ENCODE measurements around the gene SLC7A5. TPM values are rescaled to one million over a fixed set of nuclear protein-coding genes. Genes with fewer than 3 reads are reported as not detected.

The SLC7A5 gene
- total and polyA plus RNA-seq, 2 of the 4 experiments (the other 2 are of a cell fraction), result 11.3 to 101 TPM

DNA sequence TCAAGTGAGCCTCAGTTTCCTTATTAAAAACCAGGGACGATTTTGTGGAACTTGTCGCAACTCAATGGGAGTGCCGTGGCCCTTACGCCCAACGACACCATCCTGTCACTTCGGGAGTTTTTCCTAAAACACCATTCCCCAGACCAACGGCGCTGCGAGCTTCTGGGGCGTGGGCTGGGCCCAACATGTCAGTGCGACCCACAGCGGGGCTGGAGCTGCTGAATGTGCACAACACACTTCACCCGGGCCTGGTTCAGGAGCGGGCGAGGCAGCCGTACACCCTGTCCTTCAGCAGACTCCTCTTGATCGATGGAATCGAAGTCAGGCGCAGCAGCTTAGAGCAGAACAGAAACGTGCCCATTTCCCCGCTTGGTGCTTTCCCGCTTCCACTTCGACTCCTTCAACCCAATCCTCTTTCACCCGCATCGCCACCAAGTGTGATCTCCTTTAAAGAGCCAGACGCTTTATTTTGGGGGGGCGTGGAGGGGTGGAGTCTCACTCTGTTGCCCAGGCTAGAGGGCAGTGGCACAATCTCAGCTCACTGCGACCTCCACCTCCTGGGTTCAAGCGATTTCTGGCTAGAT is 13.2 kb upstream of the SLC7A5 start:
- no peak for TF ChIP-seq SMC3 (IDR thresholded peaks at IDR 0.05; ENCODE audit: low read depth, low read length)
- TF ChIP-seq FOS (IDR thresholded peaks at IDR 0.05; ENCODE audit: low read depth, low read length), result no peak
- no peak for TF ChIP-seq MXI1 (IDR thresholded peaks at IDR 0.05; ENCODE audit: borderline replicate concordance, low read depth, low read length)
- TF ChIP-seq MAZ (IDR thresholded peaks at IDR 0.05; ENCODE audit: borderline replicate concordance, low read depth, low read length), result no peak
- TF ChIP-seq CHD1 (IDR thresholded peaks at IDR 0.05; ENCODE audit: low read depth, low read length), result no peak
- TF ChIP-seq MAFK (IDR thresholded peaks at IDR 0.05; ENCODE audit: low read depth, low read length), result no peak
- H3K4me3 ChIP-seq (ENCODE audit: insufficient read depth, low read depth, low read length), result no peak overlapping the region
- no peak overlapping the region for H2AK9ac ChIP-seq (replicated peaks; ENCODE audit: low read depth, low read length, poor library complexity)
- no peak overlapping the region for H4K5ac ChIP-seq (ENCODE audit: low read depth, low read length)
- H3K79me1 ChIP-seq (ENCODE audit: low read depth in 1 of 2, low read length in 2 of 2), result no peaks in the 10 kb centered on the region
- intact Hi-C loops (cut with micrococcal nuclease), result no loop called here
- H2BK20ac ChIP-seq (ENCODE audit: low read depth, low read length), result no peak overlapping the region
- no peak overlapping the region for H2AFZ ChIP-seq (replicated peaks; ENCODE audit: low read length, poor library complexity)
- no peaks in the 10 kb centered on the region for H3K4me1 ChIP-seq (ENCODE audit: control insufficient read depth, insufficient read depth, low read length)
- no peak overlapping the region for H2BK120ac ChIP-seq (ENCODE audit: low read depth, low read length)
- no peak overlapping the region for H3K56ac ChIP-seq (ENCODE audit: extremely low read depth, insufficient read depth, low read length)
- no TSS peak for BruUV-seq (replicated peaks)
- no peak overlapping the region for H2AK5ac ChIP-seq (ENCODE audit: low read depth, low read length)
- no peak overlapping the region for H3K14ac ChIP-seq (replicated peaks; ENCODE audit: low read depth, low read length)
- ATAC-seq (ENCODE audit: low read depth), result no peak
- in situ Hi-C loops (cut with MboI; ENCODE audit: low sequenced_read_pairs), result no loop called here
- H4K8ac ChIP-seq (ENCODE audit: low read depth in 2 of 2, low read length in 2 of 2), result no peak overlapping the region
- WGBS, 2 experiments (ENCODE audit: extremely low coverage in 2 of 2, insufficient read length in 1 of 2), result 86% methylated on average over 13 of the region's 29 CpGs; no CpG with 5 or more reads in 1 of the 2 experiments
- H3K27ac ChIP-seq (ENCODE audit: insufficient read depth, low read length), result no peak overlapping the region
- DNase-seq, result no peak
- no peak overlapping the region for H3K23ac ChIP-seq (ENCODE audit: low read depth, low read length)
- H3K18ac ChIP-seq (ENCODE audit: low read depth, low read length), result no peak overlapping the region
- CTCF ChIA-PET, result interaction anchor here (1.0 kb wide), 1 partner anchor 11 kb away, joined by 4 read pairs; no protein-coding TSS in a partner anchor
- H2BK5ac ChIP-seq (ENCODE audit: low read depth, low read length, poor library complexity, severe bottlenecking), result no peak overlapping the region
- H2BK15ac ChIP-seq (ENCODE audit: low read depth, low read length), result no peak overlapping the region
- no peaks in the 10 kb centered on the region for H3K36me3 ChIP-seq (ENCODE audit: control insufficient read depth, insufficient read depth, low read length)
- H3K4me2 ChIP-seq (ENCODE audit: low read depth, low read length), result no peak overlapping the region
- H3K27me3 ChIP-seq (ENCODE audit: control insufficient read depth, insufficient read depth, low read length), result peaks cover 26% of the 10 kb centered on the region
- no peaks in the 10 kb centered on the region for H3K9me1 ChIP-seq (ENCODE audit: insufficient read depth, low read length)
- H4K20me1 ChIP-seq (ENCODE audit: insufficient read depth, low read length), result no peaks in the 10 kb centered on the region
- dilution Hi-C loops (cut with HindIII; ENCODE audit: low sequenced_read_pairs, unreplicated experiment), result no loop called here
- H3K9ac ChIP-seq (ENCODE audit: low read depth, low read length), result no peak overlapping the region
- H3K9me3 ChIP-seq (ENCODE audit: control insufficient read depth, insufficient read depth, low read length), result no peaks in the 10 kb centered on the region
- H4K91ac ChIP-seq (ENCODE audit: insufficient read depth, low read depth, low read length), result no peak overlapping the region
- POLR2A ChIA-PET (ENCODE audit: unreplicated experiment), result no interaction called here
- no peak overlapping the region for H3K4ac ChIP-seq (ENCODE audit: low read depth, low read length)
